GM21360 (cell line): ENCODE measurements around the gene KRTAP4-4.
"Not testable (repeated sequence)": the region's sequence is repeated elsewhere in the genome, so short reads cannot be mapped to it uniquely, and the experiment has no call there.

Experiments used
- ATAC-seq: cut with Tn5 transposase; IDR thresholded peaks from one replicate; pipeline ENCODE4 v1.9.1; 2021; ENCODE audit warnings: mild to moderate bottlenecking, moderate library complexity; ENCODE audit not compliant: unreplicated experiment

Gene KRTAP4-4

DNA sequence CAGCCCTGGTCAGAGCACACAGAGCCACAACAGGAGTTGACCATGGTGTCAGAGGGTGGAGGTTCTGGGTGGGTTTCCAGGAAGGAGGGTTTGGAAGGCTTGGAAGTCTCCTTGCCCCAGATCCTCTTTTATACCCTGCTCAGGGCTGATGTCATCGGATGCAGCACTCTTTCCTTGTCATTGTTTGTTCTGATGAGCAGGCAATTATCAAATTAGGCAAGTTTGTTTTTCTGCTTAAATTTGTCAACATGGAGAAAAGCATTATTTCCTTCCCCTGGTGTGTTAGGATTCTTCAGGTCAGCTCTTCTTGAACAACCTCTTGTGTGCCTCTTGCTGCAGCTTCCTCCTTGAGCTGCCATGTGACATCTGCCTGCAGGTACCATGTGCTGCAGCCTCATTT lies at the start of gene KRTAP4-4:
Gene KRTAP4-4, minus strand, starts transcription at position 101 of the 400 bp plus-strand sequence. Its CDS starts 57 bp downstream, at position 44.
- no peak for ATAC-seq

DNA sequence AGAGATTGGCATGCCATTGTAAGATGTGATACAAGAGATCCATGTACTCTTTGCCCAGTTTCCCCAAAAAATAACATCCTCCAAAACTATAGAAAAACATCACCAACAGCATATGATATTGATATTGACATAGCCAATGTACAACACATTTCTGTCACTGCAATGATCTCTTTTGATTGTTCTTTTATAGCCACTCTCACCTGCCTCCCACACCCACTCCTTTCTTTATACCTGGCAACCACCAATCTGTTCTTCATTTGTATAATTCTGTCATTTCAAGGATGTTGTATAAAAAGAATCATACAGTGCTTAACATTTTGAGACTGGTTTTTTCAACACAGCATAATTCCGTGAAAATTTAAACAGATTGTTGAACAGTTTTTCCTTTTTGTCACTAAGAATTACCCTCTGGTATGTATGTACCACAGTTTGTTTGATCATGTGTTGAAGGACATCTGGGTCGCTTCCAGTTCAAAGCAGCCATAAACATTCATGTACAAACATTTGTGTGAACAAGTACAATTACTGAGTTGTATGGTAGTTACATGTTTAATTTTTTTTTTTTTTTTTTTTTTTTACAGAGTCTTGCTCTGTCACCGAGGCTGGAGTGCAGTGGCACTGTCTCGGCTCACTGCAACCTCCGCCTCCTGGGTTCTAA lies 39.0 kb upstream of the KRTAP4-4 start:
- no peak for ATAC-seq

DNA sequence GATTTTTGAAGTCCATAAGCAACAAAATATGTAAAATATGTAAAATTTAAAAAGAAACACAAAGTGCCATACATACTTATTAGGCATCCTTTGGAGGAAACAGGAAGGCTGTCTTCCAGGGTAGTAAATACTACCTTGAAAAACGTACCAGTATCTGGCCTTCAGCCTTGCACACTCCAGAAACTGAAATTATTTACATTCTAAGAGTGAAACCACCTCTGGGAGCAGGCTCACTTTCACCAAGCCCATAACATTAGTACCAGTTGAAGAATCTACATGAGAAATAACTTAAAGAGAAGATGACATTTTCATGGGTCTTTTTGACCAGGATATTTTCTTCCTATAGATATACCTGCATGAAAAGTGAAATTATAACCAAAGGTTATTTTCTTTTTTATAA lies 35.5 kb upstream of the KRTAP4-4 start:
- ATAC-seq: no peak

DNA sequence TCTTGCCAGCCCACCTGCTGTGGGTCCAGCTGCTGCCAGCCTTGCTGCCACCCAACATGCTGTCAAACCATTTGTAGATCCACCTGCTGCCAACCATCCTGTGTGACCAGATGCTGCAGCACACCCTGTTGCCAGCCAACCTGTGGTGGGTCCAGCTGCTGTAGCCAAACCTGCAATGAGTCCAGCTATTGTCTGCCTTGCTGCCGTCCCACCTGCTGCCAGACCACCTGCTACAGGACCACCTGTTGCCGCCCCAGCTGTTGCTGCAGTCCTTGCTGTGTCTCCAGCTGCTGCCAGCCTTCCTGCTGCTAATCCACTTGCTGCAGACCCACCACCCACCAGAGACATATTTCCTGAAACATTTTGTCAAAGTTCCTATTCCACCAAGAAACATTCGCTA lies 29.8 kb upstream of the KRTAP4-4 start:
- no peak for ATAC-seq

DNA sequence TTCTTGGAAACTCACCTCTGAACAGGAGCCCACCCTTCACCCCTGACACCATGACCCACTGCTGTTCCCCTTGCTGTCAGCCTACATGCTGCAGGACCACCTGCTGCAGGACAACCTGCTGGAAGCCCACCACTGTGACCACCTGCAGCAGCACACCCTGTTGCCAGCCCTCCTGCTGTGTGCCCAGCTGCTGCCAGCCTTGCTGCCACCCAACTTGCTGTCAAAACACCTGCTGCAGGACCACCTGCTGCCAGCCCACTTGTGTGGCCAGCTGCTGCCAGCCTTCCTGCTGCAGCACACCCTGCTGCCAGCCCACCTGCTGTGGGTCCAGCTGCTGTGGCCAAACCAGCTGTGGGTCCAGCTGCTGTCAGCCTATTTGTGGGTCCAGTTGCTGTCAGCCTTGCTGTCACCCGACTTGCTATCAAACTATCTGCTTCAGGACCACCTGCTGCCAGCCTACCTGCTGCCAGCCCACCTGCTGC lies 29.3 kb upstream of the KRTAP4-4 start, which contains the start of gene KRTAP9-1:
Gene KRTAP9-1, plus strand, starts transcription at position 51 of the 482 bp plus-strand sequence. Its CDS starts 0 bp downstream, at position 51.
- not testable (repeated sequence) for ATAC-seq

DNA sequence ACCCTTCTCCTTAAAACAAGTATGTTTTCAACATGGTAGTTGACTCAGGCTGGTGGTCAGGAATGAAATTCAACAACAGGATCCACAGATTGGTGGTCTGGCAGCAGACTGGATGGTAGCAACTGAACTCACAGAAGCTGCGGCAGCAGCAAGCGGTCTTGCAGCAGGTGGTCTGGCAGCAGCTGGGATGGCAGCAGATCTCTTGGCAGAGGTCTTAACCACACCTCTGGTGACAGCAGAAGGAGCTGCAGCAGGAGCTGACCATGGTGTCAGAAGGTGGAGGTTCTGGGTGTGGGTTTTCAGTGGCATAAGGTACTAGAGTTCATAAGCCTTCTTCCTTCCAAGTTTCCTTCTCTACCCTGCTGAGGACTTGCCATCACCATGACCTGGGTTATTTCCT lies 26.3 kb upstream of the KRTAP4-4 start:
- no peak for ATAC-seq

DNA sequence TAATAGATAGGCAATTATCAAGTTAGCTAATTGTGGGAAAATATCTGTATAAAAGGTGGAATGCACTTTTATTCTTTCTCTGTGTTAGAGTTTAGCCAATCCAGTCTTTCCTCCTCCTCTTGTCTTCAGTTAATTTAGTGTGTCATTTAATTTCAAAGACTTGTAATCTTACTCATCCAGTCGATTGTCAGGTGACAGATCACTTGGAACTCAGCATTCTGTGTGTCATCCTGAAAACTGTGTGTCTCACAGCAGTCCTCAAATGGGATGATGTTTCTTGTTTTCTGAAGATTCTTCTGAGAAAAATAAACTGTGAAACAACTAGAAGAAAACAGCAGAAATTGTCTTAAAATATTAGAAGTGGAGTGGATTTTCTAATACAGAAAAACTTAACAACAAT lies 24.5 kb upstream of the KRTAP4-4 start:
- ATAC-seq: no peak

DNA sequence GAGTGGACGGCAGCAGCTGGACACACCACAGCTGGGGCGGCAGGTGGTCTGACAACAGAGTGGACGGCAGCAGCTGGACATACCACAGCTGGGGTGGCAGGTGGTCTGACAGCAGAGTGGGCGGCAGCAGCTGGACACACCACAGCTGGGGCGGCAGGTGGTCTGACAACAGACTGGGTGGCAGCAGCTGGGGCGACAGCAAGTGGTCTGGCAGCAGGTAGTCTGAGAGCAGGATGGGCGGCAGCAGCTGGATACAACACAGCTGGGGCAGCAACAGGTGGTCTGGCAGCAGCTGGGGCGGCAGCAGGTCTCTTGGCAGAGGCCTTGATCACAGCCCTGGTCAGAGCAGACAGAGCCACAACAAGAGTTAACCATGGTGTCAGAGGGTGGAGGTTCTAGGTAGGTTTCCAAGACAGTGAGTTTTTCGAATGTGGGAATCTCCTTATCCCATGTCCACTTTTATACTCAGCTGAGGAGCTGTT lies 24.0 kb upstream of the KRTAP4-4 start, which contains the start of gene KRTAP4-1:
Gene KRTAP4-1, minus strand, starts transcription at position 432 of the 482 bp plus-strand sequence. Its CDS starts 57 bp downstream, at position 375.
- no peak for ATAC-seq

DNA sequence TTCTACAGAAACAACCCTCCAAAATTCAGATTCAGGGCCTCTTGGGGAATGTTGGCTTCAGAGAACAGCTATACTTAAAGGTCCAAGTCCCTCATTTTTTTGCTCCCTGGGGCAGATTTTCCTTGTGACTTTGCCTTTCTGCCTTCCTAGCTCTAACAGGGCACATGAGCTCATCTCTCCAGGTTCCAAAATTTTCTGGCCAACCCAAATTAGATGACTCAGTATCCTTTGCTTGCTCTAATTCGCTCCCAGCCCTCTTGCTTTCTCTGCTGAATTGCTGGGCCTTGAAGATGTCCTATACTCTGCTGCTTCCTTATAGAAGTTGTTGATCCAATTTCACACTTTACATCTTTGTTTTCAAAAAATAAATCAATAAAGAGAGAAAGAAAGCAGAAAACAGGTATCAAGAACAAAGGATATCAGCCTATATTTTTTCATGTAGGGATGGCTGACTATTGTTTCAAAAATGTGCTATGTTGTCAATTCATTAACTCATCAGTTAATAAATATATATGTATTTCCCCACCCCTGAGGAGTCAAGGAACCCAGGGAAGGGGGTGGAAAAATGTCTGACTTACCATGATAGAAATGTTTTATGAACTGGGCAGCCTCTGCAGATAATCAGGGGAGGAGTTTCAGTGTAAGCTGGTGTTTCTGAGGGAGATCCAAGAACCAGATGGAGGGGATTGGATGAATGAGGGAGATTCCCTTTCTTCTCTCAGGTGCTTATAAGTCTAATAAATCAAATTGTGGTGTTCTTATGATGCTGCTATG lies 18.5 kb upstream of the KRTAP4-4 start:
- ATAC-seq: no peak

DNA sequence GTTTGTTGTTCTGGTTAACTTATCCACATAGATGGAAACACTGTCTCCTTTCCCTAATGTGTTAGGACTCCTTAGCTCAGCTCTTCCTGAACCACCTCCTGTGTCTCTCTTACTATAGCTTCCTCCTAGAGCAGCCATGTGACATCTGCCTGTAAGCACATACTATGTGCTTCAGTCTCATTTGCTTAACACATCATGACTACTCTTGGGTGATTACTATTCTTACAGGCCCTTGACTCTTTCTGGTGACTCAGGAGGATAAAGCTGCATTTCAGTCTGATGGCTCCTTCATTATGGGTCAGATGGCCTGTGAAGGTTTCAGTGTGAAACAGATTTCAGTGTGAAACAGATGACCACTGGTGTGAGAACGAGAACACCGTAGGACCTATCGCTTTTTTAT lies 17.8 kb upstream of the KRTAP4-4 start:
- ATAC-seq: no peak

DNA sequence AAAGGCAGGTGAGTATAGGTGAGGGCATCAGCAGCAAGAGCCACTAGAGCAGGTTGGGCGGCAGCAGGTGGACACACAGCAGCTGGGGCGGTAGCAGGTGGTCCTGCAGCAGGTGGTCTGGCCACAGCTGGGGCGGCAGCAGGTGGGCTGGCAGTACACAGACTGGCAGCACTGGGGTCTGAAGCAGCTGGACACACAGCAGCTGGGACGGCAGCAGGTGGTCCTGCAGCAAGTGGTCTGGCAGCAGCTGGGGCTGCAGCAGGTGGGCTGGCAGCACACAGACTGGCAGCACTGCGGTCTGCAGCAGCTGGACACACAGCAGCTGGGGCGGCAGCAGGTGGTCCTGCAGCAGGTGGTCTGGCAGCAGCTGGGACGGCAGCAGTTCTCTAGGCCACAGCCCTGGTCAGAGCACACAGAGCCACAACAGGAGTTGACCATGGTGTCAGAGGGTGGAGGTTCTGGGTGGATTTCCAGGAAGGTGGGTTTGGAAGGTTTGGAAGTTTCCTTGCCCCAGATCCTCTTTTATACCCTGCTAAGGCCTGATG lies 17.3 kb upstream of the KRTAP4-4 start, which contains the start of gene KRTAP4-2:
Gene KRTAP4-2, minus strand, starts transcription at position 495 of the 545 bp plus-strand sequence. Its CDS starts 57 bp downstream, at position 438.
- no peak for ATAC-seq

DNA sequence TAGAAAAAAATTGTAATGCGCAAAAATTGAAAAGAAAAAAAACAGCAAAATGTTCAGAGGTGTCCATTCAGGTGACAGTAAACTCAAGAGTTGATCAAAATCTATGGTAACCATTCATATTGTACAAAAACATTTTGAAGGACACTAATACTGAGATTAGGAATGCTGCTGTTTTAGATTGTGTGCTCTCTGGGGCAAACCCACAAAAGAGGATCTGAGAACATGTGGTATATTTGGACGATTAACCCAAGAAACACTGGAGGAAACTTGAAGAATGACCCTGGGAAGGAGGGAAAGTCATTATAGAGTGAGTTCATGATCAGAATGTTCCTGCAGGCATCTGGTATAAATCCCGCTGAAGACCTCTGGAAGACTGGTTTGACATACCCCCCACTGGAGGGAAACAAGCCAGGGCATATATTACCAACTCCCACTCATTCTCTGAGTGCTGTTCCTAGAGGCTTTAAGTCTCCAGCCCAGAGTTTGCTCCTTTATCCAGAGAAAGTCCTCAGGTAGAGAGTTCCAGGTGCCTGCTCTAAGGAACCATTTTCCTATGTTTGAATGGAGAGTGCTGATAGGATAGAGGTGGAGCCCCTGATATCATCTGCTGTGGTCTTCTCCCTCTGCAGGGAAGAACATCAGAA lies 16.3 kb upstream of the KRTAP4-4 start:
- ATAC-seq: no peak

DNA sequence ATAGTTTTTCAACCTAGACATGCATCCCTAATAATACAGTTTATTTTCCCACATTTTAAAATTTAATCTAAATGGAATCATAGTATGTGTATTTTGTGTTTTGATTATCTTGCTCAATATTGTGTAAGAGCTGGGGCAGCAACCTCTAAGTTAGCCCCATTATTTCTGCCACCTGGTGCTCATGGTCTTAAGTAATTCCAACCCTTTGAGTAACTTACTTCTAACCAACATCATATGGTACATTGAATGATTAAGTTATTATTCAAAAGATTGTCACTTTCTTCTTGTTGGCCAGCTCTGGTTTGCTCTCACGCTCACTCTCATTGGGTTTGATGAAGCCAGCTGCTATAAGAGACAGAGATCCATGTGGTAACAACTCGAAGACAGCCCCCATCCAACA lies 11.3 kb upstream of the KRTAP4-4 start:
- no peak for ATAC-seq

DNA sequence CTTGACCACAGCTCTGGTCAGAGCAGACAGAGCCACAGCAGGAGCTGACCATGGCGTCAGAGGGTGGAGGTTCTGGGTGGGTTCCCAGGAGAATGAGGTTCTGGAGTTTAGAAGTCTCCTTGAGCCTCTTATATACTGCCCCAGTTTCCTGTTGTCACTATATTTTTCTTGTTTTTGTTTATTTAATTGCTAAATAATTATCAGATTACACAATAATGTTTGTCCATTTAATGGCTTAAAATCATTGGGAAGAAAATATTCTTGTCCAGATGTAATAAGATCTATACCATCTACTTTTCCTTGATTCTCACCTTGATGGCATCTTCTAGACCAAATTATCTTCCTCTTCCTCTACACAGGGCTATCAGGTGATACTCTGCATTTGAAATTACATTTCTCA lies 7.6 kb upstream of the KRTAP4-4 start, which contains the start of gene KRTAP4-3:
Gene KRTAP4-3, minus strand, starts transcription at position 101 of the 400 bp plus-strand sequence. Its CDS starts 49 bp downstream, at position 52.
- ATAC-seq: no peak

DNA sequence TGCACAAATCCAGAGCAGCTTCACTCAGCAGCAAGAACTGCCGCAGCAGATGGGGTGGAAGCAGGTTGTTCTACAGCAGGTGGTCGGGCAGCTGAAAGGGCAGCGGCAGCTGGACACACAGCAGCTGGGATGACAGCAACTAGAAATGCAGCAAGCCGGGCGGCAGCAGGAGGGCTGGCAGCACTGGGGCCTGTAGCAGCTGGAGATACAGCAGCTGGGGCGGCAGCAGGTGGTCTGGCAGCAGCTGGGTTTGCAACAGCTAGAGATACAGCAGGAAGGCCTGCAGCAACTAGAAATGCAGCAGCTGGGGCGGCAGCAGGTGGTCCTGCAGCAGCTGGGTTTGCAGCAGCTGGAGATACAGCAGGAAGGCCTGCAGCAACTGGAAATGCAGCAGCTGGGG lies 7.0 kb upstream of the KRTAP4-4 start:
- no peak for ATAC-seq

DNA sequence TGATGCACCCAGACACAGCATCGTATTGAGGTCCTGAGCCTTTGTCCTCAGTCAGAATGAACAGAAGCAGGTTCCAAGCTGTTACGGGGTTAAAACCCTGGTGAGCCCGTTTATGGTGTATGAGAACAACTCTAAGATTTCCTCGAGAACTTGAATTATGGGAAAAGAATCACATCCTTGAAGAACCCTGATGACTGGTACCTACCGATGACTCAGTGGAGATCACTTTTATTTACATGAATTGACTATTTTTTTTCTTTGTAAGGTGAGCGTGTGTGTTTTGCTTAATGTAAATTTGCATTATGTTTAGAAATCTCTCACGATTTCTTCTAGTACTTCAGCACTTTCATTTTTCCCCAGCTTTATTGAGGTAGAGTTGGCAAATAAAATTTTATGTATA lies 3.3 kb upstream of the KRTAP4-4 start:
- no peak for ATAC-seq

DNA sequence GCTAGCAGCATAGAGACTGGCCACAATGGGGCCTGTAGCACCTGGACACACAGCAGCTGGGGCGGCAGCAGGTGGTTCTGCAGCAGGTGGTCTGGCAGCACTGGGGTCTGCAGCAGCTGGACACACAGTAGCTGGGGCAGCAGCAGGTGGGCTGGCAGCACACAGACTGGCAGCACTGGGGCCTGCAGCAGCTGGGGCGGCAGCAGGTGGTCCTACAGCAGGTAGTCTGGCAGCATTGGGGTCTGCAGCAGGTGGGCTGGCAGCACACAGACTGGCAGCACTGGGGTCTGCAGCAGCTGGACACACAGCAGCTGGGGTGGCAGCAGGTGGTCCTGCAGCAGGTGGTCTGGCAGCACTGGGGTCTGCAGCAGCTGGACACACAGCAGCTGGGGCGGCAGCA lies 358 bp downstream of the KRTAP4-4 start:
- ATAC-seq: not testable (repeated sequence)

DNA sequence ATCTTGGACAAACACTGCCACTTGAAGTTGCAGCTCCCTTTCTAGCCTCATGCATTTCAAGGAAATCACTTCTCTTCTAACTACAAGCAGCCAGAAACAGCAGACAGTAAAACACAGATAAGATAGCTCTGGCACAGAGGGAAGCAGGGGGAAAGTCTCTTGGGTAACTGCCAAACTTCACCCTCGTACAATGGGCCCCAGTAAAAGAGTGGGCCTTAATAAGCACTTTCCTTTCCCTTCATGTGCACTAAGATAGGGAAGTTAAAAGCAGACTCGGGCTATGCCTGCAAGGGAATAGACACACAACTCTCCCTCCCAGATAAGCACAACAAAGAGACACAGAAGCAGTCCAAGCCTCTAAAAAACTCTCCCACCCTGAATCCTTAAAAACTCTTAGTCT lies 6.7 kb downstream of the KRTAP4-4 start:
- ATAC-seq: no peak

DNA sequence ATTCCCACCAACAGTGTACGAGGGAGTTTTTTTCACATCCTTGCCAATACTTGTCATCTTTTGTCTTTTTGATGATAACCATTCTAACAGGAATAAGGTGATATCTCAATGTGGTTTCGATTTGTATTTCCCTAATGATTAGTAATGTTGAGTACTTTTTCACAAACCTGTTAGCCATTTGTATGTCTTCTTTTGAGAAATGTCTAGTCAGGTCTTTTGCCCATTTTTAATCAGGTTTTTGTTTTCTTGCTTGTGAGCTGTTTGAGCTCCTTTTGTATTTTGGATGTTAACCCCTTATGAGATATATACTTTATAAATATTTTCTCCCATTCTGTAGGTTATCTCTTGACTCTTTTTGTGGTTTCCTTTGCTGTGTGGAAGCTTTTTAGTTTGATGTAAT lies 9.0 kb downstream of the KRTAP4-4 start:
- no peak for ATAC-seq

DNA sequence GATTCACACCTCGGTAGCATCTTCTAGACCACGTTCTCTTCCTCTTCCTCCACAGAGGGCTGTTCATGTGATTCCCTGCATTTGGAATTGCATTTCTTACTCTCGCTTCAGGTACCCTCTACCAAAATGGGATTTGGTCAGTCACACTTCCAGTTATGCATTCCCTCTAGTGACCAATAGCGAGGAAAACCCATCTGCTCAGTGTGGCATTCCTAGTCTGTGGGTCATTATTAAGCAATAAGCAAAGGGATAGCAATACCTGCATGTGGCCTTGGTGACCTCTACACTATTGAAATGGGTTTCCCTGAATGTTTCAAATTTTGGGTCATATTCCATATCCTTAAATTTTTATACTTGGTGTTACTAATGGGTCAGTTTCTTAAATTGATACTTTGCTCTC lies 10.5 kb downstream of the KRTAP4-4 start:
- no peak for ATAC-seq

DNA sequence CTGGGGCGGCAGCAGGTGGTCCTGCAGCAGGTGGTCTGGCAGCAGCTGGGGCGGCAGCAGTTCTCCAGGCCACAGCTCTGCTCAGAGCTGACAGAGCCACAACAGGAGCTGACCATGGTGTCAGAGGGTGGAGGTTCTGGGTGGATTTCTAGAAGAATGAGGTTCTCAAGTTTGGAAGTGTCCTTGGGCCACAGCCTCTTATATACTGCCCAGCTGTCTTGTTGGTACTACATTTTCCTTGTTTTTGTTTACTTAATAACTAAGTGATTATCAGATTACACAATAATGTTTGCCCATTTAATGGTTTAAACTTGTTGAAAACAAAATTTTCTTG lies 10.9 kb downstream of the KRTAP4-4 start, which contains the start of gene KRTAP4-5:
Gene KRTAP4-5, minus strand, starts transcription at position 174 of the 334 bp plus-strand sequence. Its CDS starts 58 bp downstream, at position 116.
- no peak for ATAC-seq
